Mucosa of stomach (tissue), 1 donor: ENCODE results near the gene CYP27A1.

ENCODE experiments used
- H3K27me3 ChIP-seq: one replicate; pipeline ENCODE4 v1.7.0; 2013; ENCODE audit warnings: mild to moderate bottlenecking, low read length; ENCODE audit not compliant: control insufficient read depth, insufficient read depth
- H3K36me3 ChIP-seq: one replicate; pipeline ENCODE4 v1.7.0; 2013; ENCODE audit warnings: low read length; ENCODE audit not compliant: control insufficient read depth, insufficient read depth
- H3K4me1 ChIP-seq: one replicate; pipeline ENCODE4 v1.7.0; 2013; ENCODE audit warnings: mild to moderate bottlenecking, low read length; ENCODE audit not compliant: control insufficient read depth, insufficient read depth
- H3K4me3 ChIP-seq: one replicate; pipeline ENCODE4 v1.7.0; 2013; ENCODE audit warnings: low read length
- H3K9ac ChIP-seq: one replicate; pipeline ENCODE4 v1.7.0; 2013; ENCODE audit warnings: mild to moderate bottlenecking, low read length, moderate library complexity
- H3K9me3 ChIP-seq: one replicate; pipeline ENCODE4 v1.7.0; 2013; ENCODE audit warnings: mild to moderate bottlenecking, low read length, moderate library complexity; ENCODE audit not compliant: control insufficient read depth
- donor health status: Pancreatic carcinoma.

The CYP27A1 gene

DNA sequence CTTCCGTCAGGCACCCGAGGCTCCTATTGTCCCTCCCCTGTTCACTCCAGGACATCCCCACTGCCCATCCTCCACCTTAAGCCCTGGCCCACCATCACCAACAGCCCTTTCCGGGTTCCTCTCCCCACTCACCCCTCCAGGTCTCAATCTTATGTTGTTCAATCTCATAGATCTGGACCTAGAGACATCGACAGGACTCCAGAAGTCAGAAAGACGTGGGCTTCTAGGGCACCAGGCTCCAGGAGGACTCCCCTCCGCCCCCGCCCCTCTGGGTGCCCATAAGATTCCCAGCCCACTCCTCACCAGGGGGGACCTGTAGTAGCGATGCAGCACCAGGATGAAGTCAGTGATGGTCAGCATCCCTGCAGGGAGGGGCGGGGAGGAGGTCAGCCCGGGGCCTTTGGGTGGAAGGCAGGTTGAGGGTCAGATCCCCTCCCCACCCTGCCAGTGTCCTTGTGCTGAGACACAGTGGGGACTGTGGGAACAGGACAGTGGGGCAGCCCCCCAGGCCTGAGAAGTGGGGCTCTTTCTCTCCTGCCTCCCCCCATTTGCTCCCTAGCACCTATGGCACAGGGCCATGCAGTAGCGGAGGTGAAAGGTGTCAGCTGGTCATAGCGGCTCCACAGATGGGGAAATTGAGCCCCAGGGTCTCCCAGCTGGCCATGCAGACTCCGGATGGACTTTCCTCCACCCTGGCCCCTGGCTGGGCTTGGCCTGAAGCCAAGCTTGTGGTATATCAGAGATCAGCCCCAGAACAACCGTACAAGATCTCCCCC is 45.9 kb downstream of the CYP27A1 start:
- no peaks in the 10 kb centered on the region for H3K9me3 ChIP-seq
- H3K4me3 ChIP-seq: no peak overlapping the region
- H3K27me3 ChIP-seq: no peaks in the 10 kb centered on the region
- no peaks in the 10 kb centered on the region for H3K36me3 ChIP-seq
- no peaks in the 10 kb centered on the region for H3K4me1 ChIP-seq
- H3K9ac ChIP-seq: no peak overlapping the region

DNA sequence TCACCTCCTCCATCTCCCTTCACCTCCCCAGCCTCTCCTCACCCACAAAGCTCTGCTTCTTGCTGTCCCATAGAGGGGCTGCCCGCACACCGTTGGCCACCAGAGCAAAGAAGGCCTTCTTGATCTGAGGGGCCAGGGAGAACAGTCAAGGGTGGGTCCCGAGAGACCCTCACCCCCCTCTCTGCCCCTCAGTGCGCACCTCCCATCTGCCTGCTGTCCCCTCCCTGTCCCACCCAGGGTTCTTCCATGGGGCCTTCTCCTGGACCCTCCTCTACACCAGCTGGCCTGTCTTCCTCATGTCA is 46.5 kb downstream of the CYP27A1 start:
- Histone ChIP-seq H3K4me3 (no peak overlapping the region), H3K27me3 (peaks cover 5% of the 10 kb centered on the region), H3K9me3 (no peaks in the 10 kb centered on the region), H3K9ac (no peak overlapping the region), H3K4me1 (no peaks in the 10 kb centered on the region), H3K36me3 (no peaks in the 10 kb centered on the region)

DNA sequence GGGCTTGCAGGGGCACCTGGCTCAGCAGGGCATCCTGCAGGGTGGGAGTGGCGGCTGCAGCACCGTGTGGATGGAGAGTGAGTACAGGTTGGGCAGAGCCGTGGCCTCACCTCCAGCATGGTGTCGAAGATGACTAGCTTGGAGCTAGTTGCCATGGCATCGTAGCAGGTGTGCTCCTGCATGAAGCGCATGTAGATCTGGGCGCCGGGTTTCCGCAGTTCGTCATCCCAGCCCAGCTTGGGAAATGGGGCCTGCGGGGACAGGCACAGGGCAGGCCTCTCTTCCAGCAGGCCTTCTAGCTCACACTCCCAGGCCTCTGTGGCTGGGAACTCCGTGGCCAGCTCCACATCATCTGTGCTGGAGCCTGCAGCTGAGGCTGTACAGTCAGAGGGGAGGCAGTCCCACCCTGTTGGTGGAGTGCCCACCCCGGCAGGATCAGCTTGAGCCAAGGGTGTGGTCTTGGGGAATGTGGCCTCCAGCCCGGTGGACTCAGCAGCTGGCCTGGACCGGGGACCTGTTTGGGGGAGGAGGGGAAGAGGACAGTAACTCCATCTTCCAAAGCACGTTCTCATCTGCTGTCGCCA is 48.0 kb downstream of the CYP27A1 start:
- Histone ChIP-seq H3K9ac (no peak overlapping the region), H3K36me3 (no peaks in the 10 kb centered on the region), H3K4me1 (no peaks in the 10 kb centered on the region), H3K9me3 (no peaks in the 10 kb centered on the region), H3K27me3 (peaks cover 13% of the 10 kb centered on the region), H3K4me3 (no peak overlapping the region)

DNA sequence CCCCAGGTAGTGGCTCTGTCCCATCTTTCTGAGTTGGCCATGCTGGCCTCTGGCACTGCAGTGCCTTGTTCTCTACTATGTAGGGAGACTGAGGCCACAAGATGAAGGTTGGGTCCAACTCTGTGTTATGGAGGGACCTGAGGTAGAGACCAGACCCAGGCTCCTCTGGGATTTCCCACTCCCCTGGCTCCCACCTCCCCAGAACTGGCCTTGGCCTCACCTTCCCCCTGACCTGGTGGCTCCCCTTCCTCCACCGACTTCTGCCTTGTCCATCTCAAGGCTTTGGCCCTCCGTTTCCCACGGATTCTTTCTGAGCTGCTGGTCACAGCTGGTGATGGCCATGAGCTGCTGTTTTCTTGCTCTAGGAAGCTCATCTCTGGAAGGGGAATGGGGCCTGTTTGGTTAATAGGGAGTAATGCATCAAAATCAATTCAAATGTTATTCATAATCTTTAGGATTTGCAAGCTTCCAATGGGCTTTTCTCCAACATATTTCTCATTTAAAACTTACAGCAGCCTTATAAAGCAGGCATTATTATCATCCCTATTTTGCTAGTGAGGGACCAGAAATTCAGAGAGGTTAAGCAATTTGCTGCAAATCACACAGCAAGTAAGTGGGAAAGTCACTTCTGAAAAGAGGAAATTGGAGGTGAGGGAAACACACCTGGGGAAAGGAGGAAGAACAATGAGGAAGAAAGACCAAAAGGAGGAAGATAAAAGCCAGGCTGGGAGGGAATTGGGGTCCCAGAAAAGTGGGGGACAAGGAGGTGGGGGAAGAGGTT is 48.8 kb downstream of the CYP27A1 start:
- Histone ChIP-seq H3K27me3 (peaks cover 21% of the 10 kb centered on the region), H3K9me3 (no peaks in the 10 kb centered on the region), H3K36me3 (no peaks in the 10 kb centered on the region), H3K9ac (no peak overlapping the region), H3K4me1 (no peaks in the 10 kb centered on the region), H3K4me3 (no peak overlapping the region)

DNA sequence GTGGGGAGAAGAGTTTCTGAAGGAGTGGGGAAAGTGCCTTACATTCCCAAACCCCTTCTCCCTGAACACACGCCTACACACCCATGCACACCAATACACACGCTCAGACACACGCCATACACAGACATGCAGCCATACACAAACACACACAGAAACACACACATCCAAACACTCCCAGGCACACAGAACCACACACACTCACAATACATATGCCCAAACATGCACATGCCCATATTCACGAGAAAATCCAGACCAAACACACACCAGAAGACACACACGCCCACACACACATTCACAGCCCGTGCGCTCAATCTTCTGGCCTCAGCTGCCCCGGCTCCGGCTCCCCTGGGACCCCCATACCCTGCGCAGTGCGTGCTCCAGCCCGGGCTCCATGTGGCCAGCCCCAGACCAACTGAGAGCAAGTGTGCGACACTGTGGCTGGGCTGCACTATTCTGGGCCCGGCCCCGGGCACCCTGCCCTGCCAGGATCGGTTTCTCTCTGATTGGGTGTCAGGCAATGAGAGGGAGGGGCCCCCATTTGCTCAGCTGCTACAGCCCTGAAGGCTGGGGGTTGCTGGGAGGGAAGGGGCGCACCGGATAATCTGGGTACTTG is 49.5 kb downstream of the CYP27A1 start, which contains the start of gene PRKAG3:
PRKAG3 (minus strand) TSS at position 426 of the 613 bp plus-strand sequence.
- no peaks in the 10 kb centered on the region for H3K4me1 ChIP-seq
- H3K36me3 ChIP-seq: no peaks in the 10 kb centered on the region
- no peaks in the 10 kb centered on the region for H3K9me3 ChIP-seq
- no peak within 1 kb of the TSS for H3K4me3 ChIP-seq
- no peak within 1 kb of the TSS for H3K9ac ChIP-seq
- peaks cover 21% of the 10 kb centered on the region for H3K27me3 ChIP-seq

DNA sequence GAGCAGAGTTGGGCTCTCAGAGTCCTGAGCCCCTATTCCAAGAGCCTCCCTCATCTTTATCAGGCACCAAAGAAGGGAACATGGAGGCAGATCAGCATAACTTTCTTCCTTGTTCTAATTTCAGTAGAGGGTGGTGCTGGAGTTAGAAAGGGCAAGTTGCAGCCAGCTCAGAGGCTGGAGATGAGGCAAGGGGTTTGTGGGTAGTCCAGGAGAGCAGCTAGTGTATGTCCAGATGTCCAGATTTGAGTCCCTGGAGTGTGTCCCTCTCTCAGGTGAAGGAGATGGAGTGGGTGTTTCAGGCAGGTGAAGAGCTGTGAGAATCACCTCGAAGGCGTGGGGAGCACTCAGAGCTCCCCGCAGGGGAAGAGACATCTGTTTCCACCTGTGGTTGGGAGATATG is 50.1 kb downstream of the CYP27A1 start:
- Histone ChIP-seq H3K9ac (no peak overlapping the region), H3K36me3 (no peaks in the 10 kb centered on the region), H3K4me1 (no peaks in the 10 kb centered on the region), H3K9me3 (no peaks in the 10 kb centered on the region), H3K4me3 (no peak overlapping the region), H3K27me3 (peaks cover 21% of the 10 kb centered on the region)

DNA sequence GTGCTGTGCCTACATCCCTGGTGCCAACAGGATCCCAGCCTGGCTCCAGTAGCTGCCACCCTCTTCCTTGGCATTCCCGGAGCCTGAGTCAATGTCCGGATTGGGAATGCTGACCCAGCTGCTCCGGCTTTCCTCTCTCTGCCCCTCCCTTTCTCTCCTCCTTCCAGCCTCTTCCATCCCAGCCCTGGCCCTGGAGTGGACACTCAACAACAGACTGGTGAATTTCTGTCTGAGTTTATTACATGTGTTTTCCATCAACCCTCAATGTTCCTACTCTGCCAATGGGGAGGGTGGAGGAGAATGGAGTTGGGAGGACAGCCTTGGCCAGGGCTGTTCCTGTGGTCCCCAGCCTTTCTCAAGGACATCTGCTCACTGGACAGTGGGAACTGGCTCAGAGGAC is 50.6 kb downstream of the CYP27A1 start:
- no peaks in the 10 kb centered on the region for H3K36me3 ChIP-seq
- no peak overlapping the region for H3K4me3 ChIP-seq
- peaks cover 21% of the 10 kb centered on the region for H3K27me3 ChIP-seq
- no peaks in the 10 kb centered on the region for H3K9me3 ChIP-seq
- no peak overlapping the region for H3K9ac ChIP-seq
- H3K4me1 ChIP-seq: no peaks in the 10 kb centered on the region

DNA sequence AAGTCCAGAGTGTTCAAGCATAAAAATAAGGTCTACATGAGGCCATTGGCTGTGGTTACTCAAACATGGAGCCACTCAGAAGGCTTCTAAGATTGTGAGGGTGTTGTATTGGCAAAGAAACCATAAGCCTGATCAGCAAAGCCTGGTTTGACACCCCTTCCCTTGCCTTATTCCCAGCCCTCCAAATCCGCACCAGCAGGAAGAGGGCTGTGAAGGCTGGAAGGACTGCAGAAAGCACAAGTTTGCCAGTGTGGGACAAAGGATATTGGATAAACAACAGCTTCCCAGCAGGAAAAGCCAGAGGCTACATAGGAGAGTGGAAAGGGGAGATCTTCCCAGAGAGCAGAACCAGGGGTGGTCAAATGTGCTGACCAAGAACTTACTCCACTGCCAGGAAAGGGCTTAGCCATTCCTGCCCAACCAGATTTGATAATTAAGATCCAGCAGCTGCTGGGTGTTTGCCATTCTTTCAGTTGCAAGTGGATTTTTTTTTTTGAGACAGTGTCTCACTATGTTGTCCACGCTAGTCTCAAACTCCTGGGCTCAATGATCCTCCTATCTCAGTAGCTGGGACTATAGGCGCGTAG is 51.2 kb downstream of the CYP27A1 start:
- peaks cover 21% of the 10 kb centered on the region for H3K27me3 ChIP-seq
- H3K36me3 ChIP-seq: no peaks in the 10 kb centered on the region
- H3K9me3 ChIP-seq: no peaks in the 10 kb centered on the region
- H3K9ac ChIP-seq: no peak overlapping the region
- no peaks in the 10 kb centered on the region for H3K4me1 ChIP-seq
- H3K4me3 ChIP-seq: no peak overlapping the region

DNA sequence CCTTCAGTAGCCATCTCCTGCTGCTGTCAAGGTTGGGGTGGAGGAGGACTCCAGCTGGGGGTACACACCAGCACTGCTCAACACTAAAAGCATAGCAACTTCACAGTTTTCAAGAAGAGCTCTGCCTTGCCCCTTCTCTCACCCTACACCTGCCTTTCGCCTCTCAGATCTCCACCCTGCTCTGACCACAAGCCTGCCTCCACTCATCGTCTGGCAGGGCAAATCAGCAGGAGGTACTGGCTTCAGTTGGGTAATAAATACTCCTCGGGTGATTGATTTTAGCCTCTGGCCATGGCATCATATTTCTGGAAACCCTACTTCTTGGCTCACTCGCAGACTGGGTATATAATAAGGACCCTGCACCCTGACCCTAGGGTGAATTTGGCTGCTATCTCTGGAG is 52.7 kb downstream of the CYP27A1 start:
- no peaks in the 10 kb centered on the region for H3K4me1 ChIP-seq
- no peaks in the 10 kb centered on the region for H3K9me3 ChIP-seq
- no peak overlapping the region for H3K9ac ChIP-seq
- H3K36me3 ChIP-seq: no peaks in the 10 kb centered on the region
- peaks cover 21% of the 10 kb centered on the region for H3K27me3 ChIP-seq
- H3K4me3 ChIP-seq: no peak overlapping the region

DNA sequence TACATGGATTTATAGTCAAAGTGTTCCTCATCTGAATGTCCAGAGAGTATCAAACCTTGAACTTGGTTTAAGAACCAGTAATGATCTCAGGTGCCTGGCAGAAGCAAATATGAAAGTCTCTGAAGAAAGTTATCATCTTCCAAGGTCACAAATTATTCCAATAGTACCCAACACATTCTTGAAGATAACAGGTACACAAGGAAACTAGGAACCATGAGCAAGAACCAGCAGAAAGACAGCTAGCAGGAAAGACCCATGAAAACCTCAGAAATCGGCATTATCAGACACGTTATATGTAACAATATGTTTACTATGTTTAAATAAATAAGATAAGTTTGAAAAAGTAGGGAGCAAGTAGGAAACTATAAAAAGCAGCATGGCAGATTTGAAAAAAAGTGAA is 55.5 kb downstream of the CYP27A1 start:
- H3K36me3 ChIP-seq: no peaks in the 10 kb centered on the region
- peaks cover 21% of the 10 kb centered on the region for H3K27me3 ChIP-seq
- no peaks in the 10 kb centered on the region for H3K4me1 ChIP-seq
- no peak overlapping the region for H3K4me3 ChIP-seq
- H3K9me3 ChIP-seq: no peaks in the 10 kb centered on the region
- H3K9ac ChIP-seq: no peak overlapping the region

DNA sequence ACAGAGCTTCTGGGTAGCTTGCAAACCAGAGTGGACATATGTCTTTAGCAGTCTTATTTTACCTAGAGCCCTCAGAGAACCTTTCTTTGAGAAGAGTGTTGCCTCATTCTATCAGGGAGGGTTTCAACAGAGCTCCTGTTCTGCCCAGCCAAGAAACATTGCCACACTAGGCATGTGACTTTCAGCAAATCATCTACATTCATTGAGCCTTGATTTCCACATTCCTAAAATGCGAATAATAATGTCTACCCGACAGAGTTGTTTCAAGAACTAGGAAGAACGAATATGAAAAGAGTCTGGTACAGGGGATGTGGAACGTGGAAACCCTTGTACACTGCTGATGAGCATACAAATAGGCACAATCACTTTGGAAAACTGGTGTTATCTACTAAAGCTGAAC is 57.5 kb downstream of the CYP27A1 start:
- H3K9me3 ChIP-seq: no peaks in the 10 kb centered on the region
- no peak overlapping the region for H3K4me3 ChIP-seq
- no peaks in the 10 kb centered on the region for H3K36me3 ChIP-seq
- no peaks in the 10 kb centered on the region for H3K4me1 ChIP-seq
- H3K27me3 ChIP-seq: peaks cover 10% of the 10 kb centered on the region
- H3K9ac ChIP-seq: no peak overlapping the region

DNA sequence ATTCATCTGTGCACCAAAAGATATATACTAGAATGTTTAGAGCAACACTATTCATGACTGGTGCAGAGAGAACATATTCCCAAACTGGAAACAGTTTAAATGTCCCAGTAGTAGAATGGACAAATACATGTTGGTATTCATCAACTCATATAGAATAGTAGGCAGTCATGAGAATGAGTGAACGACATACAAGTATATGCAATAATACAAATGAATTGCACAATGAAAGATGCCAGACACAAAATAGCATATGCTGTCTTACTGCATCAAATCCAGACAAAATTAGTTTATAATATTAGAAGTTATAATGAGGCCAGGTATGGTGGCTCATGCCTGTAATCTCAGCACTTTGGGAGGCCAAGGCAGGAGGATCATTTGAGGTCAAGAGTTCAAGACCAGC is 57.9 kb downstream of the CYP27A1 start:
- H3K27me3 ChIP-seq: peaks cover 8% of the 10 kb centered on the region
- H3K9ac ChIP-seq: no peak overlapping the region

More for the DNA sequence above, 57.9 kb downstream of the CYP27A1 start:
- Histone ChIP-seq H3K36me3 (no peaks in the 10 kb centered on the region), H3K9me3 (no peaks in the 10 kb centered on the region), H3K4me1 (no peaks in the 10 kb centered on the region), H3K4me3 (no peak overlapping the region)
